ENCODE measurements around the gene CCDC167.

The CCDC167 gene

DNA sequence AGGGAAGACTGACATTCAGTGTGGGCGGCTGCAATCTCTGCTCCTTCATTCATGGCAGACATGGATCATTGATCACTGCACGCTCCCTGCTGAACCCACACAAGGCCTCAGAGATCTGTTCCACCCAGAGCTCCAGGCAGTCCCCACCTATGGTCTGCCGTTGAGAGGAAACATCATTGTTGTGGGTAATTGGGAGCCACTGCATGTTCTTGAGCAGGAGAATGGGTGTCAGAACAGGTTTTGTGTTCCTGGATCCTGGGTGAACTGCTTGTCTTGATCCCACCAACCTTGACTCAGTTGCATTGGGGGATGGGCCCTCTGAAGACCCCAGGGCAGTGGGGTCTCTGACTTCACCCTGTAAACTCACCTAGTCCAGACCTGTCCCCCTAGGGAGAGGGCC lies 23.1 kb upstream of the CCDC167 start:
- H3K36me3 ChIP-seq (ENCODE audit: control insufficient read depth, insufficient read depth, low read length), result no peaks in the 10 kb centered on the region
- no peak for DNase-seq (ENCODE audit: extremely low read depth, insufficient read length)
- H3K27me3 ChIP-seq (replicated peaks; ENCODE audit: control insufficient read depth, insufficient read depth, low read length), result no peaks in the 10 kb centered on the region
- H3K4me3 ChIP-seq (replicated peaks; ENCODE audit: low read depth, low read length), result no peak overlapping the region
- TF ChIP-seq CTCF (IDR thresholded peaks at IDR 0.05; ENCODE audit: insufficient read depth, low read length, poor library complexity, severe bottlenecking), result no peak

DNA sequence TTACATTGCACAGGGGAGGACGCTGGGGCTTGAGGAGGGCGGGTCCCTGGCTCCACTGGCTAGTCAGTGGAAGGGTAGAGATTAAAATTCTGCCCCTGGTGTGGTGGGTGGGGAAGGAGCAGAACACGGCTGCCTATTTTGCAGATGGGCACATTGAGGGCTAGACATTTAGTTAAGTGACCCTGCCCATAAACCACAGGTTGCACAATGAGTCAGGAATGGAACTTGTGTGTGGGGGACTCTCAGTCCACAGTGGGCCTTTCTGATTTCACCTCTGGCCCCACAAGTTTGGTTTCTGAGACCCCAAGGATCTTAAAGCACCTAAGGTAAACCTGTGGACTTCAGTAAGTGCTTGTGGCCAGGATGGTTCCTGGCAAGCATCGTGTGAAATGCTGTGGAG lies 22.0 kb upstream of the CCDC167 start:
- no peak overlapping the region for H3K4me3 ChIP-seq (replicated peaks; ENCODE audit: low read depth, low read length)
- no peak for TF ChIP-seq CTCF (IDR thresholded peaks at IDR 0.05; ENCODE audit: insufficient read depth, low read length, poor library complexity, severe bottlenecking)
- H3K27me3 ChIP-seq (replicated peaks; ENCODE audit: control insufficient read depth, insufficient read depth, low read length), result no peaks in the 10 kb centered on the region

GRCh38 chr6:37520926-37521325 lies 21.2 kb upstream of the CCDC167 start:
- no peak overlapping the region for H3K4me3 ChIP-seq (replicated peaks; ENCODE audit: low read depth, low read length)
- DNase-seq (ENCODE audit: extremely low read depth, insufficient read length), result no peak
- no peaks in the 10 kb centered on the region for H3K27me3 ChIP-seq (replicated peaks; ENCODE audit: control insufficient read depth, insufficient read depth, low read length)
- H3K36me3 ChIP-seq (ENCODE audit: control insufficient read depth, insufficient read depth, low read length), result no peaks in the 10 kb centered on the region
- TF ChIP-seq CTCF (IDR thresholded peaks at IDR 0.05; ENCODE audit: insufficient read depth, low read length, poor library complexity, severe bottlenecking), result no peak

More for the DNA sequence above, 22.0 kb upstream of the CCDC167 start:
- H3K36me3 ChIP-seq (ENCODE audit: control insufficient read depth, insufficient read depth, low read length), result no peaks in the 10 kb centered on the region
- DNase-seq (ENCODE audit: extremely low read depth, insufficient read length), result no peak

DNA sequence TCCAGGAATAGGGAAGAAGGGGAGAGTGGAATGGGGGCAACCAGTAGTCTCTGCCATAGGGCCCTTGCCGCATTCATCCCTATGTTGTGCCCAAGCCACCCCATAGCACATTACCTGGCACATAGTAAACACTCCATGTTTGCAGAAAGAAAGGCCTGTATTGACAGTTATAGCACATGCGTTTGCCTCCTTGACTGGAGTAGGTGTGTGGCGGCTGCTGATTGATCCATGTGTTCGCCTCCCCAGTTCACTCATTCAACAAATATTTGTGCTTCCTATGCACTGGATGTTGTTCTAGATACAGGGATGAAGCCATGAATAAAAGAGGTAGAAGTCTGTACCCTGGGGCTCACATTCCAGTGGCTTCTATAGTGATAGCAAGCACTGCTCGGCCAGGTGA lies 19.8 kb upstream of the CCDC167 start:
- H3K4me3 ChIP-seq (replicated peaks; ENCODE audit: low read depth, low read length), result no peak overlapping the region
- no peaks in the 10 kb centered on the region for H3K27me3 ChIP-seq (replicated peaks; ENCODE audit: control insufficient read depth, insufficient read depth, low read length)
- no peak for DNase-seq (ENCODE audit: extremely low read depth, insufficient read length)
- TF ChIP-seq CTCF (IDR thresholded peaks at IDR 0.05; ENCODE audit: insufficient read depth, low read length, poor library complexity, severe bottlenecking), result no peak
- no peaks in the 10 kb centered on the region for H3K36me3 ChIP-seq (ENCODE audit: control insufficient read depth, insufficient read depth, low read length)

DNA sequence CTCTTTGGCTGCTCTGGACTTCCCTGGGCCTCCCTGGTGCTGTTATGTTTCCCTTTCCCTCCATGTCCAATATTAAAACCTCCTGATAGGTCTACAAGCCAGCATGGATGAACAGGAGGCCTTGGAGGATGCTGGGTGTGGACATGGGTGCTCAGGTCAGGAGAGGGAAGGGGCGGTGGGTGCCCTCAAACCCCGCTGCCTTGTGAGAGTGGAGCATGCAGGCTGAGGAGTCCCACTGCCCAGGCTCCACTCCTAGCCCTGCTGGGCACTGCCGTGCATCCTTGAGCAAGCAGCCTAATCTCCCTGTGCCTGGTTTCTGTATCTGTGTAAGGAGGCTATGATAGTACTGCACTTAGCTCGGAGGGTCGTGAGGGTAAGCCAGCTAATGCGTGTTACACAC lies 18.4 kb upstream of the CCDC167 start:
- peak overlapping the region; percentile 26; the same call in 1 of the 2 replicates for H3K4me3 ChIP-seq (replicated peaks; ENCODE audit: low read depth, low read length)
- no peak for DNase-seq (ENCODE audit: extremely low read depth, insufficient read length)
- TF ChIP-seq CTCF (IDR thresholded peaks at IDR 0.05; ENCODE audit: insufficient read depth, low read length, poor library complexity, severe bottlenecking), result no peak
- H3K36me3 ChIP-seq (ENCODE audit: control insufficient read depth, insufficient read depth, low read length), result no peaks in the 10 kb centered on the region
- no peaks in the 10 kb centered on the region for H3K27me3 ChIP-seq (replicated peaks; ENCODE audit: control insufficient read depth, insufficient read depth, low read length)

DNA sequence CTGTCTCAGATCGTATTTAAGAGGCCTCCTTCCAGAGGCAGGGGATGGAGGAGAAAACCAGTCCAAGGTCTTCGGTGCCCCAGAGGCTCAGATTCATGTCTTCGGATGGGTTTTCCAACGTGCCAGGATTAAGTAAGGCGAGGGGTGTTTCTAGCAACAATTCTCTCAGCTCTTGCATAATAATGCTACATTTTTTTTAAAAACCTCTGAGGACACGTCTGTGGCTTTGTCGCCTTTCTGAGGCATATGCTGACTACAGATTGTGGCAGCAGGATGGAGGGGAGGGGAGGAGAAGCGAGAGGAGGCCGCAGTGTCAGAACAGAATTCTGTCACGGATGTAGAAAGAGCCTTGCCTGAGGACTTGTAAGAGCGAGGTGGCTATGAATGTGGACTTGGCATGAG lies 17.7 kb upstream of the CCDC167 start:
- no peak for DNase-seq (ENCODE audit: extremely low read depth, insufficient read length)
- Histone ChIP-seq H3K36me3 (ENCODE audit: control insufficient read depth, insufficient read depth, low read length) (no peaks in the 10 kb centered on the region), H3K27me3 (replicated peaks; ENCODE audit: control insufficient read depth, insufficient read depth, low read length) (no peaks in the 10 kb centered on the region), H3K4me3 (replicated peaks; ENCODE audit: low read depth, low read length) (peak overlapping the region; percentile 44)
- TF ChIP-seq CTCF (IDR thresholded peaks at IDR 0.05; ENCODE audit: insufficient read depth, low read length, poor library complexity, severe bottlenecking), result no peak
